ENCODE measurements around the gene FBXO41.

GRCh38 chr2:73256618-73256922 is 27.7 kb downstream of the FBXO41 start:
- TF ChIP-seq POLR2A (IDR thresholded peaks at IDR 0.05; ENCODE audit: low read depth, low read length): no peak
- no peak for TF ChIP-seq CTCF (IDR thresholded peaks at IDR 0.05 in 2 of 3, conservative IDR thresholded peaks at IDR 0.05 in 1 of 3; ENCODE audit: control insufficient read depth in 2 of 3, extremely low read depth in 1 of 3, insufficient read depth in 1 of 3, low read depth in 3 of 3, low read length in 3 of 3)
- no peak for TF ChIP-seq CEBPZ (IDR thresholded peaks at IDR 0.05; ENCODE audit: low read depth, low read length)
- TF ChIP-seq MAX (IDR thresholded peaks at IDR 0.05; ENCODE audit: low read depth, low read length): no peak
- no peak for TF ChIP-seq POLR2AphosphoS2 (IDR thresholded peaks at IDR 0.05; ENCODE audit: low read depth, low read length)
- TF ChIP-seq MYC (IDR thresholded peaks at IDR 0.05; ENCODE audit: insufficient read depth, insufficient read length, insufficient replicate concordance, low read length, severe bottlenecking): no peak
- TF ChIP-seq HDAC6 (IDR thresholded peaks at IDR 0.05; ENCODE audit: unreplicated experiment): no peak
- TF ChIP-seq ATF3 (IDR thresholded peaks at IDR 0.05; ENCODE audit: borderline replicate concordance, extremely low read depth, low read depth, low read length): no peak
- TF ChIP-seq HDAC2 (IDR thresholded peaks at IDR 0.05): no peak

Data from GM12878 (cell line).